Activated CD8-positive, alpha-beta T cell treated with anti-CD3 and anti-CD28 coated beads, Interleukin-2, amount 10 ng/mL, durations not matched to agents 7 days and 5 days (primary cell): ENCODE results near the gene TRPV4. TPM values are rescaled to one million over a fixed set of nuclear protein-coding genes. Genes with fewer than 3 reads are reported as not detected.
A peak's percentile ranks its signal among the peaks of the same experiment; 100 is the strongest.

Experiments used
- ATAC-seq: fragments of 150-1000 bp; cut with Tn5 transposase; one replicate; pipeline ENCODE4 v1.10.0; 2021; ENCODE audit warnings: moderate library complexity
- CTCF ChIA-PET: fragments of 350-600 bp; sonication (Branson Sonifier 250); formaldehyde crosslinking; loops from one replicate; lab custom pipeline; 2021; ENCODE audit warnings: antibody characterized with exemption; lab: Charles Lee
- POLR2A ChIA-PET: fragments of 350-600 bp; sonication (Branson Sonifier 250); formaldehyde crosslinking; loops from one replicate; lab custom pipeline; 2021; ENCODE audit warnings: antibody characterized with exemption; lab: Charles Lee
- DNase-seq: peaks from one replicate; pipeline ENCODE4 v3.0.0-alpha.2; 2020
- H3K27ac Mint-ChIP-seq: one replicate; pipeline ENCODE4 v1.8.0; 2021; ENCODE audit warnings: mild to moderate bottlenecking, mixed read lengths
- H3K27me3 Mint-ChIP-seq: one replicate; pipeline ENCODE4 v1.8.0; 2021; ENCODE audit warnings: low read depth, mixed read lengths
- H3K36me3 Mint-ChIP-seq: one replicate; pipeline ENCODE4 v1.8.0; 2021; ENCODE audit warnings: low read depth, mixed read lengths
- H3K4me1 Mint-ChIP-seq: one replicate; pipeline ENCODE4 v1.8.0; 2021; ENCODE audit warnings: low read depth, mixed read lengths
- H3K4me3 Mint-ChIP-seq: one replicate; pipeline ENCODE4 v1.8.0; 2021; ENCODE audit warnings: mild to moderate bottlenecking, mixed read lengths
- H3K9me3 Mint-ChIP-seq: one replicate; pipeline ENCODE4 v1.8.0; 2022; ENCODE audit warnings: mixed read lengths; ENCODE audit not compliant: insufficient read depth
- total RNA-seq, 2 experiments: library from RNA; stranded (reverse); gene quantifications; one replicate each; pipeline ENCODE4 v1.2.3, GENCODE V29; 2021

TRPV4 gene
- total RNA-seq, 2 experiments from 2014 or later, result not detected

DNA sequence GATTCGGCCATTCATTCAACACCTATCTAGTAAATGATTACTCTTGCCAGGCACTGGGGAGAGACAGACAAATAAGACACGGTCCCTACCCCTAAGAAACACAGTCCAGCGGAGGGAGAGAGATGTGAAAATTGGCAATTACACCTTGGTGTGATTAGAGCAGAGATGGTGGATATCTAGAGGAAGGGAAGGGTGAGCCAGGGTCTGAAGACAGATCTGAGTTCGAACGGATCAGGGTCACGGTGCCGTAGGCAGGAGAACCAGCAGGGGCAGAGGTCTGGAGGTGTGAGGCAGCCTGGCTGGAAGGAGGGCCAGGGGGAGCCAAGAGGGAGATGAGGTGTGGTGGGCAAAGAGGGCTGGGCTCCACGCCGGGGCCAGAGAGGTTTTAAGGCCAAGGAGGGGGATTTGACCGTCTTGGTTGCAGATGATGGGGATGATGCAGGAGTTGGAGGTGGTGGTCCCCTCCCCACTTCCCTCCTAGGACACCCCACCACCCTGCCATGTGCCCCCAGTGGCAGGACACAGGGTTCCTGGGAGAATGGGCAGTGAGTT is 92.4 kb downstream of the TRPV4 start:
- Mint-ChIP-seq H3K27ac (no peak overlapping the region), H3K4me3 (no peak overlapping the region), H3K27me3 (peaks cover 7% of the 10 kb centered on the region), H3K4me1 (no peaks in the 10 kb centered on the region), H3K36me3 (no peaks in the 10 kb centered on the region), H3K9me3 (no peaks in the 10 kb centered on the region)
- ATAC-seq (no peak), DNase-seq (no peak)
- ChIA-PET CTCF (interaction anchor here (1.0 to 1.4 kb wide), 2 partner anchors 105 to 143 kb away, joined by 3 to 4 read pairs; no protein-coding TSS in a partner anchor), POLR2A (no interaction called here)

DNA sequence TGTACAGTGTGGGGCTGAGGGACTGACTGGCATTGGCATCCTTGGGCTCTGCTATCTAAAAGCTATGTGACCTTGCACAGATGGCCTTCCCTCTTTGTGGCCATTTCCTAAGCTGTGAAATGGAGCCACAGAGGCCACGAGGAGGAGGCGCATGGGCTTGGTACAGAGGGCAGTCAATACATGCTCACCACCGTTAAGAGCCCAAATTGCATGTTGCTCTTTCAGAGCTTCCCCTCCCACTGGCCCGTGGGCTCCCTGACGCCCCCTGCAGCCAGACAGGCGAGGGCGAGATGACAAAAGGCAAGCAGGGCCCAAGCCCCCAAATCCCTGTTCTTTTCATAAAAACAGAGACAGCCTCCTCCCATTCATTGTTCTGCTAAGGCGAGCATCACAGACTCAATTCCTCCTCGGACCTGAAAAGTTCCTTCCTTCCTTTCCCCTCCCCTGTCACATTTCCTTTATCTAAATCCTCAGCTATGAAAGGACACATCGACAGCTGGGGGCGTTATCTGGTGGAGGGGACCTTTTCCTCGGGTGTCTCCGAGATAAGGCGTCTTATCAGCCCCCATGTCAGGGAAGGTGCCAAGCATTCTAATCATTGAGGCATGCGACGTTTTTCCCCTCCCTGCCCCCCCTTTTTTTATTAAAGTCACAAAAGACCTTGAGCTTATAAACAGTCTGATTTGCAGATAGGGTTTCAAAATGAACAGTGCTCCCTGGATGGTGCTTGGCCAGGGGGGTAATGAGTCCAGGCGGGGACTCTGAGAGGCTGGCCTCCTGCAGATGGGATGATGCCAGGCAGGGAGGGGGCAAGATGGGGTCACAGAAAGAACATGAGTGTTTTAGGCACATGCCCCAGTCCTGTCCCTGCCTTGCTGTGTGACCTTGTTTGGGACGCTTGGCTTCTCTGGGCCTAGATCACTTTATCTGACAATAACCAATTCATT is 93.2 kb downstream of the TRPV4 start:
- Mint-ChIP-seq H3K9me3 (no peaks in the 10 kb centered on the region), H3K4me1 (no peaks in the 10 kb centered on the region), H3K36me3 (no peaks in the 10 kb centered on the region), H3K4me3 (no peak overlapping the region), H3K27me3 (peaks cover 7% of the 10 kb centered on the region), H3K27ac (no peak overlapping the region)
- ChIA-PET POLR2A (no interaction called here), CTCF (interaction anchor here (0.6 to 1.4 kb wide), 4 partner anchors 106 to 1901 kb away, joined by 3 to 4 read pairs (median 4); no protein-coding TSS in a partner anchor)
- ATAC-seq, result no peak
- DNase-seq, result no peak

DNA sequence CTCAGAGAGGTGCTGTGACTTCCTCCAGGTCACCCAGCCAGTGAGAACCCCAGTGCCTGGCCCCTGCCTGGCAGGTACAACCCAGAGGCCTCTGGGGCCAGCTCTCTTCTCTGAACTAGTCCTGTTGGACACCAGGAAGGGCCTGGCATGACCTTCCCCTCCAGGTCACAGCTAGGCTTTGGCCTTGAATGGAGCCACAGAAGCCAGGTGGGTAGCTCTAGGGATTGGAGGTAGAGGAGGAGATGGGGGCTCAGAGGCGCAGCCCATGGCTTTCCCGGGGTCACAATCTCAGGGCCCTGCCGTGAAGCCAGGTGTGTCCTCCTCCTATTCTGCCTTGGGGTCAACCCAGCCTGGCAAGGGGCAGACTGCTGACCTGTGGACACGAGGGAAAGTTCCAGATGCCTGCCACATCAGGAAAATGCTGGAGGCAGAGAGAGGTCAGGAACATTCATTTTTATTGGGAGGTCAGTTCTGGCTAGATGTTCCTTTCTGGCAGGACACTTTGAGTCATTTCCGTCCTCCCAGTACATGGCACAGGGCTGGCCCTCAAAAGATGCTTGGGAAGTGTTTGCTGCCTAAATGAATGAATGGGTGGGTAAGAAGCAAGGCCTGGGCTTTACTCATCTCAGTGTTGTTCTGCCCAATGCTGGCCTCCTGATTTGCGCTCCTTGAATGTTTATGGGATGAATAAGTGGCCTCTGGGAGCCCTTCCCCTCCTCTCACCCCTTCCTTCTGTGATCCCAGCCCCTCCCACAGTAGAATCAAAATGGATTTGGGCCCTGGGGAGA is 94.1 kb downstream of the TRPV4 start:
- CTCF ChIA-PET, result interaction anchor here (0.6 to 1.4 kb wide), 3 partner anchors 141 to 1902 kb away, joined by 3 to 4 read pairs (median 4); no protein-coding TSS in a partner anchor
- H3K27ac Mint-ChIP-seq, result no peak overlapping the region
- POLR2A ChIA-PET, result no interaction called here
- no peaks in the 10 kb centered on the region for H3K4me1 Mint-ChIP-seq
- H3K36me3 Mint-ChIP-seq, result no peaks in the 10 kb centered on the region
- DNase-seq (no peak), ATAC-seq (no peak)
- H3K9me3 Mint-ChIP-seq, result no peaks in the 10 kb centered on the region
- peaks cover 12% of the 10 kb centered on the region for H3K27me3 Mint-ChIP-seq
- no peak overlapping the region for H3K4me3 Mint-ChIP-seq

DNA sequence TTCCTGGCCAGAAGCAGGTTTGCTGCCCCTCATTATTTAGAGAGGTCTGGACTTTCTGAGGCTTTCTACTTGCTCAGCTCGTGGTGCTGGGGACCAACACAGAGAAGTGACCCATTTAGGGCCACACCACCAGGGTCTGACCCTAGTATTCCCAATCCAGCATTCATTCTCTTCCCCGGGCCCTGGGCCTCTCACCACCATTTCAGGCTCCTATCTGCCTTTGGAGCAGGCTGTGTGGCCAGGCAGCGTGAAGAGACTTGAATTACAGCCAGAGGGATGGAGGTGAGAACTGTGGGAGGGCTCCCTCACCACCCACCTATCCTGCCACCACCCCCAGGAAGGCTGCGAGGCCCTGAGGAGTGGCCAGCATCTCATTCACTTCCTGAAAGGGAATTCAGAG is 95.0 kb downstream of the TRPV4 start:
- no peaks in the 10 kb centered on the region for H3K9me3 Mint-ChIP-seq
- H3K4me3 Mint-ChIP-seq, result no peak overlapping the region
- H3K36me3 Mint-ChIP-seq, result no peaks in the 10 kb centered on the region
- H3K27ac Mint-ChIP-seq, result no peak overlapping the region
- POLR2A ChIA-PET, result no interaction called here
- H3K27me3 Mint-ChIP-seq, result peaks cover 14% of the 10 kb centered on the region
- ATAC-seq (no peak), DNase-seq (no peak)
- H3K4me1 Mint-ChIP-seq, result no peaks in the 10 kb centered on the region
- CTCF ChIA-PET, result no interaction called here

DNA sequence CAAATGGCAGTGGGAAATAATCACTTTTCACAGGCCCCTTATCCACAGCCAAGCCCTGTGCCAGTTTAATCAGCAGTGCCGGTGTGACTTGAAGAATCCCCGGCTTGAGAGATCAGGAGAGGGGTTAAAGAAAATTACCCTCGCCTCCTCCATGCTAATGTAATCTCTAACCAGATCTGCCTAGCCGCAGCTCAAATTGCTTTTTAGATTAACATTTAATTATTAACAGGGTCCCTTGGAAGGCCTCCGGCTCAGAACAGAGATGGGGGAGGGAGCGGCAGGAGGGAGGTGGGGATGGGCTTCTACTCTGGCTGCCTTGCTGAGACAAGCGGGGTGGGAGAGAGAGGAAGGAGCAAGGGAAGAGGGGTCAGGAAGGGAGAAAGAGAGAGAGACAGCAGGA is 95.6 kb downstream of the TRPV4 start:
- POLR2A ChIA-PET, result no interaction called here
- H3K4me1 Mint-ChIP-seq, result no peaks in the 10 kb centered on the region
- H3K36me3 Mint-ChIP-seq, result no peaks in the 10 kb centered on the region
- H3K9me3 Mint-ChIP-seq, result no peaks in the 10 kb centered on the region
- CTCF ChIA-PET, result no interaction called here
- H3K27me3 Mint-ChIP-seq, result peaks cover 14% of the 10 kb centered on the region
- DNase-seq, result no peak
- no peak overlapping the region for H3K27ac Mint-ChIP-seq
- H3K4me3 Mint-ChIP-seq, result no peak overlapping the region
- no peak for ATAC-seq

DNA sequence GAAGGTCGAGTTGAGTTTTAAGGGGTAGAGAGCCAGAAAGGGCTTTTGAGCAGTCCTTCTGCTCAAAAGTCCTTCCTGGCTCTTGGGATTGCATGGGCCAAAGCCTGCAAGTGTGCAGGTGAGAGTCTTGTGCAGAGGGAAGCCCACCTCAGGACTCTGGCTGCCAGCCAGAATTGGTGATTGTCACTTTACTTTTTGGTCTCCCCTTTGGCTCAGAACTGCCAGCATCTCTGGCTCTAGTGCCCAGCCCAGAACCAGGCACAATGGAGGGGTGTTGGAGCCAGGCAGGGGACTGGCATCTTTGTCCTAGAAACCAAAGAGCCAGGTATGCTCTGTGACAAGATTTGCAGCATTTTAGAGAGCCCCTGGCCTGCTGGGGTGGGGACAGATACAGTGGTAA is 96.1 kb downstream of the TRPV4 start:
- Mint-ChIP-seq H3K36me3 (no peaks in the 10 kb centered on the region), H3K27ac (no peak overlapping the region), H3K4me1 (no peaks in the 10 kb centered on the region), H3K27me3 (peaks cover 14% of the 10 kb centered on the region), H3K4me3 (no peak overlapping the region), H3K9me3 (no peaks in the 10 kb centered on the region)
- ChIA-PET CTCF (no interaction called here), POLR2A (no interaction called here)
- DNase-seq (no peak), ATAC-seq (no peak)

DNA sequence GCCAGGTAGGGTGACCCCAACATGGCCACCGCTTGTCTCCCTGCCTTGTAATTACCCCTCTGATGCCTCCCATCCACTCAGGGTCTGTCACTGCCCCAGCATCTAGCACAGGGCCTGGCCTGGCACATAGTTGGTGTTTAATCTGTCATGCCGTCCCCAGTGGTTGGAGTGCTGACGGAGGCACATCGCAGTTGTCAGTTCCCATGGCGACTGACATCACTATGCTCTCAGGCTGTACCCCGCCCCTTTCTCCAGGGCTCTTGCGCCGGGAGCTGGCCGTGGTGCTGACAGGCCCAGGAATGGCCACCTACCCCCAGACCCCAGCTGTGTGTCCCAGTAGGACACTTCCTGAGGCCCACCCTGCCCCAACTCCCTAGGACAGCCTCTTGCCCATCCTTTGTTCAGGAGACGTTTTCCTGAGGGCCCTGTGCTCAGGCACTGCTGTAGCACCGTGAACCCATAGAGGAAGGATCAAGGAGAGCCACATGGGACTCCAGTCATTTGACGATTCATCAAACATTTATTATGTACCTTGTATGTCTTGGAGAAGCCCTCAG is 96.6 kb downstream of the TRPV4 start:
- peak; percentile 68 for ATAC-seq
- Mint-ChIP-seq H3K27me3 (peaks cover 14% of the 10 kb centered on the region), H3K4me3 (no peak overlapping the region), H3K36me3 (no peaks in the 10 kb centered on the region), H3K4me1 (no peaks in the 10 kb centered on the region), H3K9me3 (no peaks in the 10 kb centered on the region), H3K27ac (no peak overlapping the region)
- ChIA-PET CTCF (no interaction called here), POLR2A (no interaction called here)
- DNase-seq, result peak; percentile 47

DNA sequence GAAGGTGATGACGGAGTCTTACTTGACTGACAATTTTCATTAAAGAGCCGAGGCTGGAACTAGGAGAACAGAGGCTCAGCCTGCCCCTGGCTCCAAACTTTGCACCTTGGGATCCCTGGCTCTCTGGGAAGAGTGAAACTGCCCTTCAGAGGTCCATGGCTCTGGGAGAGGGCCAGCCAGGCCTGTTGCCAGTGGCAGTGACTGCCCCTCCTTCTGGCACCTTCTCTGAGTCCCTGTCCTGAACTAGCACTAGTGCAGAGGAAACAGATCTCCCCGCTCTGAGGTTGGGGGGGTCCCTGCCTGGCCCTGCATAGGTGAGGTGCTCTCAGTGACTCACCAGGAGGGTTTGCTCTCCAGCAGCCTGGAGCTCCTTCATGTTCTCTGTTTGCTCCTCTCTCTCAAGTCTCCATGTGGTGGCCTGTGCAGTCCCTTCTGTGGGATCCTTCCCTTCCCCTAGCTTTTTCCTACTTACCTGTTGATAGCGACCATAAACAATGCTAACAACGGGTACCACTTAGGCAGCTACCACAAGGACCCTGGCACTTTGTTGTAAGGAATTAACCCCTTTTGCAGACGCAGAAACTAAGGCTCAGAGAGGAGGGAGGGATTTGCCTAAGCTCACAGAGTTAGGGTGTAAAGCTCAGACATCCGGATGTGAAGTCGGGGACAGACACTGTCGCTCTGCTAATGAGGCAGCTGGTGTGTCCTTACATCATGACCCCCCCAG is 97.2 kb downstream of the TRPV4 start:
- no peak overlapping the region for H3K4me3 Mint-ChIP-seq
- ATAC-seq, result no peak
- peaks cover 14% of the 10 kb centered on the region for H3K27me3 Mint-ChIP-seq
- no peak for DNase-seq
- POLR2A ChIA-PET, result no interaction called here
- no peaks in the 10 kb centered on the region for H3K9me3 Mint-ChIP-seq
- H3K36me3 Mint-ChIP-seq, result no peaks in the 10 kb centered on the region
- CTCF ChIA-PET, result no interaction called here
- H3K4me1 Mint-ChIP-seq, result no peaks in the 10 kb centered on the region
- no peak overlapping the region for H3K27ac Mint-ChIP-seq

DNA sequence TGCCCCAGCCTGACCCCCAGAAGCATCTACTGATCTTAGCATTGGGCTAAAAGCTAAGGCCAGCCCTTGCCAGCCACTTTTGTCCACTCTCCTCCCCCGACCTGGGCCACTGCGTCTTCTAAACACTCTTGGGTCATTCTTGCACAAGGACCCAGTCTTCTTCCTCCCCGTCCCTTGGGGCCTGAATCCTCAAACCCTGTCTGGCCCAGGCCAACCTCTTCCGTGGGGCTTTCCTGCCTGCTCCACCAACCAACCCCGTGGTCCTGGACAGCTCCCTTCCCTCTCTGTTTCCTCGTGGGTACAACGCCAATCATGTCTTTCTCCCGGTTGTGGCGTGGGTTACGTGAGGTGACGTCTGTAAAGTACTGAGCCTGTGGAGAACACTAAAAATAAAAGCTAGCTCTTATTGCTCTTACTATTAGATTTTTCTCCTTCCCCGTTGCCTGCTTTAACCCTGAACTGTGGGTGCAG is 98.1 kb downstream of the TRPV4 start:
- Mint-ChIP-seq H3K4me3 (no peak overlapping the region), H3K9me3 (no peaks in the 10 kb centered on the region), H3K36me3 (no peaks in the 10 kb centered on the region), H3K27ac (no peak overlapping the region), H3K27me3 (peaks cover 14% of the 10 kb centered on the region), H3K4me1 (no peaks in the 10 kb centered on the region)
- CTCF ChIA-PET, result no interaction called here
- DNase-seq (no peak), ATAC-seq (no peak)
- POLR2A ChIA-PET, result no interaction called here

DNA sequence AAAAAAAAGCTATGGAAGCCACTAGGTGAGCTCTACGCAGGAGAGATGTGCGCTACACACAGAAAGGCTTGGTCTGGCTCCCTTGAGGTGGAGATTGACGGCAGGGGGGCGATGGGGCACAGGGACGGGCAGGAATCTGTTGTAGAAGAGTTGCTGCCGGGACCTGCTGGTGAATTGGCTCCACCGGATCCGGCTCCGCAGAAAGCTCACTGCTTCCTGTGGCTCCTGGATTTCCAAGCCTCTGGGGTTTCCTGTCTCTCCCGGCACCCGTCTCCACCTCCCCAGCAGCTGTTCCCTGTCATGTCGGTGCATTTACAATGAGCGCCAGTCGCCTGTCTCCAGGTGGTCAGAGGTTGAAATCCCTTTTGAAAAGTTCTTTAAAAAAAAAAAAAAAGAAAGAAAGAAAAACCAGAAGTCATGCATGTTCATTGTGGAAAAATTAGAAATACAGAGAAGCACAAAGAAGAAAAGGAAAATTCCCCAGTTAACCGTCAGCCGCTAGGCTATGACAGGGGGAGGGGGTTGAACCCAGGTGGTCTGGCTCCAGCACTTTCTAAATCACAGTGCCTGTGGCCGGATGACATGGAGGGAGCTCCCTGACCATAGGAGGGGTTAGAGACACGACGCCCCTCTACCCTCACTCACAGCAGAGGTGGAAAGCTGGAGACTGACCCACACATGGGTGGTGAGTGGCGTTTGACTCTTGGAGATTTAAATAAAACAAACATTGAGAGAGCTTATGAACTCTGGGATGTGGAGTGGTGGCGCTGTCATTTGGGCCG is 98.8 kb downstream of the TRPV4 start:
- CTCF ChIA-PET, result no interaction called here

More for the DNA sequence above, 98.8 kb downstream of the TRPV4 start:
- Mint-ChIP-seq H3K36me3 (no peaks in the 10 kb centered on the region), H3K9me3 (no peaks in the 10 kb centered on the region), H3K4me1 (no peaks in the 10 kb centered on the region), H3K27ac (no peak overlapping the region), H3K4me3 (no peak overlapping the region), H3K27me3 (peaks cover 14% of the 10 kb centered on the region)
- no peak for DNase-seq
- POLR2A ChIA-PET, result no interaction called here
- ATAC-seq, result no peak
